K562 (cell line): ENCODE results near the gene OR10A2. TPM values are rescaled to one million over a fixed set of nuclear protein-coding genes. Genes with fewer than 3 reads are reported as not detected.

Source experiments
- ATAC-seq: fragments of 200-7000 bp; cut with Tn5 transposase; 3 replicates; pipeline ENCODE4 v1.9.1; 2020; ENCODE audit warnings: moderate library complexity
- BruUV-seq: library from RNA; stranded (reverse); fragments of 400-500 nt; replicated peaks from 2 replicates; lab custom pipeline; 2021; lab: Mats Ljungman, UMichigan
- CTCF ChIA-PET: fragments of 300-600 bp; formaldehyde crosslinking; extraction: SDS; loops from one replicate; lab custom pipeline; 2021; ENCODE audit warnings: low intra/inter-chr PET ratio; lab: Yijun Ruan, JAX
- POLR2A ChIA-PET: fragments of 300-600, 350-650 bp; sonication (Branson Sonifier 250); formaldehyde crosslinking; extraction: SDS; loops from one replicate; lab custom pipeline; 2021; ENCODE audit warnings: antibody characterized with exemption, inconsistent platforms; lab: Yijun Ruan, JAX
- DNase-seq, 4 experiments: peaks; one replicate each; pipeline versions ENCODE4 v3.0.0 to v3.0.0-alpha.2; 2011 to 2018; ENCODE audit warnings: low spot score in 3 of 4, mixed read lengths in 3 of 4; ENCODE audit errors: extremely low read depth in 1 of 4
- FAIRE-seq: peaks from 2 replicates; lab custom pipeline; 2011; peaks lifted over from hg19 to GRCh38; lab: Jason Lieb, UNC
- H2AFZ ChIP-seq: 2 replicates; pipeline ENCODE4 v1.6.0; 2011; ENCODE audit warnings: low read depth, low read length, control low read depth, inconsistent platforms
- H3K27ac ChIP-seq: fragments of 200-600 bp; 3 replicates; pipeline ENCODE4 v1.8.0; 2011; ENCODE audit warnings: low read depth, mild to moderate bottlenecking, control low read depth, inconsistent platforms, low read length, moderate library complexity, mixed read lengths; ENCODE audit errors: extremely low read depth
- H3K27me3 ChIP-seq, 2 experiments: fragments of 300-600 bp in 1 of 2; 2 replicates in 1 of 2; 3 replicates in 1 of 2; pipeline versions ENCODE4 v1.6.0 to v1.8.0; 2011; ENCODE audit warnings: inconsistent platforms in 2 of 2, low read length in 2 of 2, mild to moderate bottlenecking in 1 of 2, mixed read lengths in 1 of 2, moderate library complexity in 1 of 2; ENCODE audit not compliant: control insufficient read depth in 2 of 2, insufficient read depth in 2 of 2
- H3K36me3 ChIP-seq: fragments of 300-600 bp; 3 replicates; pipeline ENCODE4 v1.8.0; 2011; ENCODE audit warnings: mild to moderate bottlenecking, low read length, inconsistent platforms; ENCODE audit not compliant: control insufficient read depth, insufficient read depth
- H3K4me1 ChIP-seq, 2 experiments: fragments of 200-600 bp in 1 of 2; replicated peaks in 1 of 2; 2 replicates in 1 of 2; 3 replicates in 1 of 2; pipeline versions ENCODE4 v1.5.1 to v1.8.0; 2011; ENCODE audit warnings: inconsistent platforms in 2 of 2, low read length in 2 of 2, mild to moderate bottlenecking in 1 of 2, mixed read lengths in 1 of 2, moderate library complexity in 1 of 2; ENCODE audit not compliant: control insufficient read depth in 2 of 2, insufficient read depth in 2 of 2
- H3K4me2 ChIP-seq: 2 replicates; pipeline ENCODE4 v1.6.1; 2011; ENCODE audit warnings: low read length, control low read depth, inconsistent platforms, mixed read lengths; ENCODE audit not compliant: insufficient read depth
- H3K4me3 ChIP-seq: fragments of 200-600 bp; sonication (generic), shearing (Covaris generic); 2 replicates; pipeline ENCODE4 v1.5.1; 2016; ENCODE audit warnings: control low read depth, inconsistent platforms
- H3K79me2 ChIP-seq: fragments of 200-600 bp; 3 replicates; pipeline ENCODE4 v1.8.0; 2011; ENCODE audit warnings: low read length, inconsistent platforms; ENCODE audit not compliant: control insufficient read depth, insufficient read depth
- H3K9ac ChIP-seq, 2 experiments: 2 replicates each; pipeline versions ENCODE4 v1.6.0 to v1.6.1; 2011; ENCODE audit warnings: low read depth in 2 of 2, low read length in 2 of 2, control low read depth in 1 of 2, inconsistent platforms in 1 of 2, mild to moderate bottlenecking in 1 of 2, mixed read lengths in 1 of 2; ENCODE audit not compliant: insufficient read depth in 1 of 2
- H3K9me1 ChIP-seq: one replicate; pipeline ENCODE4 v1.6.0; 2011; ENCODE audit warnings: inconsistent platforms, mild to moderate bottlenecking, low read length, moderate library complexity; ENCODE audit not compliant: control insufficient read depth, insufficient read depth
- H3K9me3 ChIP-seq: replicated peaks from 2 replicates; pipeline ENCODE4 v1.5.1; 2011; ENCODE audit warnings: low read depth, low read length, inconsistent platforms; ENCODE audit not compliant: control insufficient read depth, insufficient read depth
- H4K20me1 ChIP-seq: replicated peaks from 2 replicates; pipeline ENCODE4 v1.6.1; 2011; ENCODE audit warnings: low read length, inconsistent platforms, mixed read lengths; ENCODE audit not compliant: control insufficient read depth, insufficient read depth
- CBX8 ChIP-seq: fragments of 200-600 bp; sonication (generic); IDR thresholded peaks from 2 replicates; pipeline ENCODE4 v1.6.1; 2012; ENCODE audit warnings: borderline replicate concordance, mixed run types, low read depth, mild to moderate bottlenecking, moderate library complexity, mixed read lengths, low read length, control low read depth, inconsistent platforms; ENCODE audit not compliant: poor library complexity, severe bottlenecking; ENCODE audit errors: extremely low read depth
- GTF2B ChIP-seq: IDR thresholded peaks from 2 replicates; pipeline ENCODE4 v1.6.1; 2011; ENCODE audit not compliant: insufficient read length; ENCODE audit errors: extremely low read depth
- MIER1 ChIP-seq: fragments of 450-650 bp; IDR thresholded peaks from 2 replicates; pipeline ENCODE4 v1.6.1; 2016; ENCODE audit warnings: antibody characterized with exemption, mild to moderate bottlenecking, low read depth
- NCOA1 ChIP-seq: fragments of 450-650 bp; IDR thresholded peaks from 2 replicates; pipeline ENCODE4 v1.6.1; 2016; ENCODE audit warnings: low read depth
- RBM25 ChIP-seq: fragments of 200-400 bp; formaldehyde crosslinking; IDR thresholded peaks from 2 replicates; pipeline ENCODE4 v1.6.1; 2018; ENCODE audit warnings: low read length, low read depth, moderate library complexity; ENCODE audit not compliant: severe bottlenecking
- RFX7 ChIP-seq: fragments of 250-450 bp; sonication (Bioruptor Pico); IDR thresholded peaks from 2 replicates; pipeline ENCODE4 v1.5.1; 2021; ENCODE audit warnings: mild to moderate bottlenecking
- THAP12 ChIP-seq: fragments of 250-450 bp; sonication (Bioruptor Pico); IDR thresholded peaks from 2 replicates; pipeline ENCODE4 v1.9.0; 2021; ENCODE audit warnings: mild to moderate bottlenecking, inconsistent platforms
- ZFPM2 ChIP-seq: fragments of 250-450 bp; sonication (Bioruptor Pico); IDR thresholded peaks from 2 replicates; pipeline ENCODE4 v1.5.1; 2022; ENCODE audit warnings: mild to moderate bottlenecking
- ZKSCAN8 ChIP-seq: fragments of 200-800 bp; sonication (Bioruptor generic); IDR thresholded peaks from 2 replicates; pipeline ENCODE4 v1.6.1; 2016; ENCODE audit warnings: missing genetic modification characterization, missing compliant biosample characterization
- WGBS: fragments of 100-300 bp; shearing (Covaris generic); methylation state at CpG from one replicate; pipeline ENCODE4 v1.1.6; 2016; ENCODE audit warnings: low coverage, mixed read lengths; ENCODE audit not compliant: insufficient coverage; ENCODE audit errors: missing lambda C conversion rate; 5-methylcytosine and 5-hydroxymethylcytosine counted together
- in situ Hi-C: fragments of 300-500 bp; cut with MboI; formaldehyde crosslinking; loops from 4 replicates; pipeline ENCODE4 v1.15.0; 2018; ENCODE audit warnings: inconsistent platforms, mixed read lengths
- intact Hi-C: fragments of 100-400 bp; cut with micrococcal nuclease; formaldehyde crosslinking; loops from 2 replicates; pipeline ENCODE4 v1.14.2; 2022
- polyA plus RNA-seq, 8 experiments: library from polyadenylated mRNA; depleted of rRNA in 4 of 8; stranded (reverse) in 5 of 8; unstranded in 3 of 8; fragments of >200 nt; fragmentation: Nextera tagmentation in 2 of 8; fragmentation: Illumina TruSeq in 1 of 8; extraction: Ambion mirVana in 2 of 8; extraction: Trizol in 1 of 8; gene quantifications; 2 replicates each; pipeline versions ENCODE4 v1.2.1 to v1.2.3, GENCODE V29; 2011 to 2014; ENCODE audit warnings: inconsistent platforms in 1 of 8, missing spikeins in 1 of 8
- total RNA-seq, 7 experiments: library from RNA; depleted of rRNA in 6 of 7; stranded (reverse); fragments of >200 nt in 6 of 7; fragmentation: Illumina TruSeq in 2 of 7; extraction: Trizol in 2 of 7; gene quantifications; 2 replicates each; pipeline versions ENCODE4 v1.2.1 to v1.2.3, GENCODE V29; 2011 to 2021; ENCODE audit warnings: low replicate concordance in 1 of 7
- TF ChIP-seq, protein P1 (sequence below): fragments of 250-450 bp; sonication (Bioruptor Pico); IDR thresholded peaks from 2 replicates; pipeline ENCODE4 v1.8.0; 2022; ENCODE audit warnings: moderate library complexity, mild to moderate bottlenecking, inconsistent platforms

OR10A2 gene
- total and polyA plus RNA-seq, 9 of the 15 experiments (the other 6 are each of a cell fraction or from before 2014, with no cell fraction given) = 0.10 TPM; not detected in 8

DNA sequence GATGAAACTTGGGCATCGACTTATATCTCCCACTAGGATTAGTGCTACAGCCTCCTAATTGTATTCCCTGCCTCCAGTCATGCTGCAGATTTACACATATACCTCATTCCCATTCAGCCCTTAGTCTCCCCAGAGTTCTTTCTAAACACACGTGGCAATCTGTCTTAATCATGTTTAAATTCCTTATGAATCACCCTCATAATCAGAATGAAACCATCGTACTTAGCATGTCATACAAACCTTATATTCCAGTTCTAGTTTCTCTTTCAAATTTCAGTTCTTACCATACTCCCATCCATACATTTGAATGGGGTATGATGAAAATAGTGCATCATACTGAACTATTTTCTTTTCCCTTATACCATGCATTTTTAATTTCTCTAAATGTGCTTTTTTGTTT lies 6.0 kb upstream of the OR10A2 start:
- no peaks in the 10 kb centered on the region for H3K79me2 ChIP-seq
- DNase-seq (no peak), ATAC-seq (no peak), FAIRE-seq (no peak)
- intact Hi-C loops (no loop called here), in situ Hi-C loops (no loop called here)
- H4K20me1 ChIP-seq = no peaks in the 10 kb centered on the region
- ChIA-PET POLR2A (interaction anchor here (1.2 kb wide), 1 partner anchor 13 kb away, joined by 3 read pairs; no protein-coding TSS in a partner anchor), CTCF (no interaction called here)
- no TSS peak for BruUV-seq
- no peaks in the 10 kb centered on the region for H3K27me3 ChIP-seq
- H3K9me1 ChIP-seq = no peaks in the 10 kb centered on the region
- H2AFZ ChIP-seq = no peak overlapping the region
- WGBS = 0% methylated on average over 3 of the region's 3 CpGs
- H3K4me3 ChIP-seq = no peak overlapping the region
- no peak overlapping the region for H3K27ac ChIP-seq
- no peaks in the 10 kb centered on the region for H3K9me3 ChIP-seq
- no peak overlapping the region for H3K9ac ChIP-seq
- H3K36me3 ChIP-seq = no peaks in the 10 kb centered on the region
- no peak overlapping the region for H3K4me2 ChIP-seq
- no peaks in the 10 kb centered on the region for H3K4me1 ChIP-seq
- TF ChIP-seq RBM25 = no peak
- no peak for TF ChIP-seq THAP12
- TF ChIP-seq, protein P1, sequence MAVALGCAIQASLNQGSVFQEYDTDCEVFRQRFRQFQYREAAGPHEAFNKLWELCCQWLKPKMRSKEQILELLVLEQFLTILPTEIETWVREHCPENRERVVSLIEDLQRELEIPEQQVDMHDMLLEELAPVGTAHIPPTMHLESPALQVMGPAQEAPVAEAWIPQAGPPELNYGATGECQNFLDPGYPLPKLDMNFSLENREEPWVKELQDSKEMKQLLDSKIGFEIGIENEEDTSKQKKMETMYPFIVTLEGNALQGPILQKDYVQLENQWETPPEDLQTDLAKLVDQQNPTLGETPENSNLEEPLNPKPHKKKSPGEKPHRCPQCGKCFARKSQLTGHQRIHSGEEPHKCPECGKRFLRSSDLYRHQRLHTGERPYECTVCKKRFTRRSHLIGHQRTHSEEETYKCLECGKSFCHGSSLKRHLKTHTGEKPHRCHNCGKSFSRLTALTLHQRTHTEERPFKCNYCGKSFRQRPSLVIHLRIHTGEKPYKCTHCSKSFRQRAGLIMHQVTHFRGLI = no peak
- TF ChIP-seq ZKSCAN8 (CRISPR knock-in tag) = no peak
- TF ChIP-seq NCOA1 = no peak
- TF ChIP-seq ZFPM2 (CRISPR knock-in tag) = no peak
- no peak for TF ChIP-seq MIER1
- TF ChIP-seq CBX8 = no peak
- no peak for TF ChIP-seq GTF2B
- no peak for TF ChIP-seq RFX7 (CRISPR knock-in tag)
